ENCODE data around the gene DDIT4.
"Not testable (repeated sequence)": the region's sequence is repeated elsewhere in the genome, so short reads cannot be mapped to it uniquely, and the experiment has no call there.

Gene DDIT4

GRCh38 chr10:72249176-72249862 lies 24.4 kb upstream of the DDIT4 start:
- not testable (repeated sequence) for DNase-seq (ENCODE audit: low spot score)

DNA sequence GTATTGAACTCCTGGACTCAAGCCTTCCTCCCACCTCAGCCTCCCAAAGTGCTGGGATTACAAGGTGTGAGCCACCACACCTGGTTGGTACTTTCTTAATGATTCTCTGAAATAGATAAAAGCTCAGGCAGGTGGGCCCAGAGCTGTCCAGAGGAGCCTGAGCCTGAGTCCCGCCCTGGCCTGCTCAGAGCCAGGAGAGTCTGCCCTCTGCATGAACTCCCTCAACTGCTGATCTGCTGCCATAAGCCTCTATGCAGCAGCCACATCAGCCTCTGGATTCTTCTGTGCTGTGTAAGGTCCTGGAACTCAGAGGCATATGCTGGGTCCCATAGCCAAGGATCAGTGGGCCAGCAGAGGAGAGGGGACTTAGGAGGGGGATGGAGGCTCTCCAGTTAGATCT lies 23.1 kb upstream of the DDIT4 start:
- DNase-seq (ENCODE audit: low spot score): no peak

DNA sequence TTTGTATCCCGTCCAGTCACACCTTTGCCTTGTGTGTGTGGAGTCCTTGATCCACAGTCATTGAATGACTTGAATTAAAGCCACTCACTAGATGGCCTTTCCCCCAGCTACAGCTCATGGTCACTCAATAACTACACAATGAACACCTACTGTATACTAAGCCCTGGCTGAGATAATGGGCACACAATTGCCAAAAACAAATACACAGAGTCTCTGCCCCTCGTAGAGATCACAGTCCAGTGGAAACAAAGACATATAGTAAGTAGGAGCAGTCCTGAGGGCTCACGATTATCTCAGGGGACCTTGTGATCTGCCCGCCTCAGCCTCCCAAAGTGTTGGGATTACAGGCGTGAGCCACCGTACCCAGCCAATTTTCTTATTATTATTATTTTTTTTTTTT lies 22.1 kb upstream of the DDIT4 start:
- DNase-seq (ENCODE audit: low spot score): no peak

- DNase-seq (ENCODE audit: low spot score): no peak
Observed at GRCh38 chr10:72252972-72253371, 20.8 kb upstream of the DDIT4 start.

GRCh38 chr10:72253578-72253977 lies 20.1 kb upstream of the DDIT4 start:
- no peak for DNase-seq (ENCODE audit: low spot score)

DNA sequence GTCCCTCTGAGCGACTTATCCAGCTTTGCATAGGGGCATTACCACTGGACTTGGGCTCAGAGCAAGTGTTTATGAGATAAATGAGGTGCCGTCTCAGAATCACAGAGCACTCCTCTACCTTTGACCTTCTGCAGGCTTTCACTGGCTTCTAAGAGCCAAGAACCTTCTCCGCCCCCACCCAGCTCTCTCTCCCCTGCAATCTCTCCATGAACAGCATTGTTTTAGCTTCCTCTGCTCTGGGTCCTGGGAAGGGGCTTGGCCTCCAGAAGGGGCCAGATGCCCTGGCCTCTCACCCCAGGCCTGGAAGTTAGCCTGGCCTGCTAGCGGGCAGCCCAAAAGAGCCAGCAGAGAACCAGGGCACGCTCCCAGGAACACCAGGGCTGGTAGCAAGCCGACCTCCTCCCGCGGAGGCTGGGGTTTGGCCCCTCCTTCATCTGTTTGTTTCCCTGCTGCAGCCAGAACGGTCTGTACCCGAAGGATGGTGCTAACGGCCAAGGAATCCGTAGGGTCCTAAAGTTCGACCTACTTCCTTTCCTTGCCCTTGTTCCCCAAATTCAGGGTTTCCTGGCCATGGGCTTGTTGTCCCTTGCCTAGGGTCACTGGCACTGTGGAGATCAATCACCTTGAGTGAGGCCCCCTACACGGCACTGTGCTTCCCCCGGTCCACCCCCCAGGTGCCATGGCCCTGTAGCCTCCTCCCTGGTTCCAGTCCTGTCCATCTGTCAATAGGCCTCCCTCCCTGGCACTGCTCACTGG lies 18.7 kb upstream of the DDIT4 start:
- no peak for DNase-seq (ENCODE audit: low spot score)

GRCh38 chr10:72255977-72256729 lies 17.6 kb upstream of the DDIT4 start:
- no peak for DNase-seq (ENCODE audit: low spot score)

- no peak for DNase-seq (ENCODE audit: low spot score)
Observed at GRCh38 chr10:72257051-72257892, 16.5 kb upstream of the DDIT4 start.

DNA sequence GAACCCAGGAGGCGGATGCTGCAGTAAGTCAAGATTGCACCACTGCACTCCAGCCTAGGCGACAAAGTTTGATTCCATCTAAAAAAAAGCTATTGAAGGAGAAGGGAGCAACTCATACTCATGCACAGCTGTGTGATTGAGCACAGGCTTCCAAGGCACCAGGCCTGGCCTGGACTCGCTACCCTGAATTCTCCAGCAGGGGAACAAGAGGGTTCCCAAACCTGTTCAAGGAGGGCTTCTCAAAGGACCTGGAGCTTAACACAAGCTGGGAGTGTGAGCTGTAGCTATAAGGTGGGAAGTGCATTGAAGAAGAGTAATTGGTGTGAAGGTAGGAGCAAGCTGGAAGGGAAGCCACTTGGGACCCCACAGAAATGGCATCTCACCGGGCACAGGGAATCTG lies 15.1 kb upstream of the DDIT4 start:
- no peak for DNase-seq (ENCODE audit: low spot score)

DNA sequence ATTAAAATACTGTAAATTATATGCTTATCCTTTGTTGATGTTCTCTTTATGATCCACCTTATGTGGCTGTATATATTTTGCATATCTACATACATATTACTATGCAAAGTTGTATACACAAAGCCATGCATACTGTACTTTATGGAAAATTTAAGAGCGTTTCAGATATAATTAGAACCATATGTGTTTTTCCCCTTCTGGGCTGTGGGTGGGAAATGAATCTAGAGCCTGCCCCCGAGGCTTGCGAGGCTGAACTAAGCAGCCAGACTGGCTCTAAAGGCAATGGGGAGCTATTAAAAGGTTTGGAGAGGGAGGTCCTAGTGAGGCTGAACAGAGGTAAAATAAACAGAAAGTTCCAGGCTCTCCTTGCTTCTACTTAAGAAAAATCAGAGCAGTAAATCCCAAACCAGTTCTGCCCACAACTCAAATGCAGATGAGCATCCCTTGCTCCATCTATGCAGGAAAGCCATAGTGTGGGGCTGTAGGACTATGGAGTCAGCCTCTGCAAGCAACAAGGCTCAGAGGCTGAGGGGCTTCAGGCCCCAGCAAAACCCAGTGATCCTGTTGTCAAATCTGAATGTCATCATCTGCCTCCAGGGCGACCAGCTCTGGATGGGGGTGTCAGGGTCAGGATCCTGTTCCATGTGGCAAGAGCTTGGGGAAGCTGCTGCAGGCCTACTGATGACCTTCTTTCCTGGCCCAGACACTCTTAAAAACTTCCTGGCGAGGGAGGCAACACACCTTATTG lies 14.1 kb upstream of the DDIT4 start:
- DNase-seq (ENCODE audit: low spot score): no peak

DNA sequence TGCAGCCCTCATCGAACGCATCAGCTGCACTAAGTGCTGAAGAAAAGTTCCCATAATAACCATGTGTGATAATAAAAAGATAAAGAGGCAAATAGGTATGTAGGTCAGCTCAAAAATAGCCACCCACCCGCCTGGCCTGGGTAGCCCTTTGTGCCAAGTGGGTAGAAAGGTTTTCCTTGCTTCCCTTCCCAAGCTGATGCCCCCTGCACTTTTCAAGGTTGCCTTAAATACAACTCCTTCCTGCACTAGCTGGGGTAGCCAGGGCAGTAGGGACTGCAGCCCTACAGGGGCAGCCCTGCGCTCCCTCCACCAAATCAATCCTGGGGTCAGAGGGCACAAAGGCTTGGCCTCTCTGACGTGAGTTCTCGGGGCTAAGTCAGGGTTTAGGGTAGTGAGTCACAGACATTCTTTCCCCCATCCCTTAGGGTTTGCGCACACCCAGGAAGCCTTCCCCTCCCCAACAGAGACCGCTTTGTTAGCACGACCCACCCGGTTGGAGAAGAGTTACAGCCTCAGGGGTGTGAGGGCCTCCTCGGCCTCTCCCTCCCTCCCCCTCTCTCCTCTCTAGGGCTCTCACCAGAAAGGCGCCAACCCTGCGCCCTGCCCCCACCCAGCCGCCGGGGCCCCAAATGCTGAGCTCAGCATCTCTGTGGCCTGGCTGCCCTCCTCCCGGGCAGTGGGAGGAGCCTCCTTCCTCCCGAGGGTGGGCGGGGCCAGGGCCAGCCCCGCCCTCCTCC lies 13.3 kb upstream of the DDIT4 start:
- peak; percentile 86 for DNase-seq (ENCODE audit: low spot score)

- DNase-seq (ENCODE audit: low spot score): peak; percentile 50
Observed at GRCh38 chr10:72260976-72261783, 12.5 kb upstream of the DDIT4 start.

DNA sequence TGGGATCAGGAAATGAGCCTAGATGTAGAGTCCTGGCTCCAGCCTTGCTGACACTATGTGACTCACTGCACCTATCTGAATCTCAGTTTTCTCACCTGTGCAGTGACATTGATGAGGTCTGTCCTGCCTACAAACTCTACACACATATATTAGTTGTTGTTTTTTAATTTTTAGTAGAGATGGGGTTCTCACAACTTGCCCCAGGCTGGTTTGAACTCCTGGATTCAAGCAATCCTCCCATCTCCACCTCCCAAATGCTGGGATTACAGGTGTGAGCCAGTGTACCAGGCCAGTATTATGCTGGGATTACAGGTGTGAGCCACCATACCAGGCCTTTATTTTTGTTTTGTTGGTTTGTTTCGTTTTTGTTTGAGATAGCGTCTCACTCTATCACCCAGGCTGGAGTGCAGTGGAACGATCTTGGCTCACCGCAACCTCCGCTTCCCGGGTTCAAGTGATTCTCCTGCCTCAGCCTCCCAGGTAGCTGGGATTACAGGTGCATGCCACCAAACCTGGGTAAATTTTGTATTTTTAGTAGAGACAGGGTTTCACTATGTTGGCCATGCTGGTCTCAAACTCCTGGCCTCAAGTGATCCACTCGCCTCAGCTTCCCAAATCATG lies 11.8 kb upstream of the DDIT4 start:
- peak; percentile 47 for DNase-seq (ENCODE audit: low spot score)

- DNase-seq (ENCODE audit: low spot score): peak; percentile 37
Observed at GRCh38 chr10:72263613-72264241, 10.0 kb upstream of the DDIT4 start.

- DNase-seq (ENCODE audit: low spot score): no peak
Observed at GRCh38 chr10:72264536-72264935, 9.2 kb upstream of the DDIT4 start.

DNA sequence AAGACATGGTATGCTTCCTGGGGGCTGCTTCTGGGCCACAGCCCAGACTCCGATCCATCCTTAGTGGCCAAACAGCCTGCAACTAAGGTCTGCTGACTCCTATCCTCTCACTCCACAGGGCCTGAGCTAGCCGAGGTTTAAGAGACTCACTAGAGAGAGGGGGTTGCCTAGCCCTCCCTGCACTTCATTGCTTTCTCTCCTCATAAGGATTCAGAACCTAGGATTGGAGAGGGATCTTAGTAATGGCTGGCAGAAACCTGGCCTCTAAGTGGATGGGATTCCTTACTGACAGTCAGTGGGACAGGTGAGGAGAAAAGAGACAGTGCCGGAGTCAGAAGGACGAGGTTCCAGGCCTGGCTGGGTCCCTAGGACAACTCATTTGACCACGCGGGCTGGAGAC lies 8.2 kb upstream of the DDIT4 start:
- no peak for DNase-seq (ENCODE audit: low spot score)

DNA sequence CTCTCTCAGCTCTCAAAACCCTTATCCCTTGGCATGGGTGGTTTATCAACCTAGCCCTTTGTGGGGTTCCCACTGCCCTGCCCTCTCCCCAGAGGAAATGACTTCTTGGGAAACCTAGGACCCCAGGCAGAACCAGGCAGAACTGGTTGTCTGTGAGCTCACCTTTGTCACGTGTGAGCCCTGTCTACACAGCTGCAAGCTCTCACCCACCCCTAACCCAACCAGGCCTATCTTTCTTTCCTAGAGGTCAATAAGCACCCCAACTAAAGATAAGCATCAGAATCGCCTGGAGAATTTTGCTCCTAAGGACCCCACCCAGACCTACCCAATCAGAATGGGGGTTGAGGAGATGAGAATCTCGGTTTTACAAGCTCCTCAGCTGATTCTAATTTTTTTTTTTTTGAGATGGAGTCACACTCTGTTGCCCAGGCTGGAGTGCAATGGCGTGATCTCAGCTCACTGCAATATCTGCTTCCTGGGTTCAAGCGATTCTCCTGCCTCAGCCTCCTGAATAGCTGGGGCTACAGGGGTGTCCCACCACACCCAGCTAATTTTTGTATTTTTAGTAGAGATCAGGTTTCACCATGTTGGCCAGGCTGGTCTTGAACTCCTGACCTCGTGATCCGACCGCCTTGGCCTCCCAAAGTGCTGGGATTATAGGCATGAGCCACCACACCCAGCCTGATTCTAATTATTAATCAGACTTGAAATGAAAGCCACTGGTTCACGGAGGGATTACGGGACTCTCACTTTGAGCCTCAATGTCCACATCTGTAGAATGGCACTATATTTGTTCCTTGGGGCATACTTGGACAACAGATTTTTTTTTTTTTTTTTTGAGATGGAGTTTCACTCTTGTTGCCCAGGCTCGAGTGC lies 7.5 kb upstream of the DDIT4 start:
- DNase-seq (ENCODE audit: low spot score): no peak

GRCh38 chr10:72267381-72267780 lies 6.3 kb upstream of the DDIT4 start:
- no peak for DNase-seq (ENCODE audit: low spot score)

All from CD4-positive, alpha-beta T cell treated with Interleukin-2 at 100 ng/mL for 4 hours (primary cell).